Kasumi-1 (cell line): ENCODE results near the gene POLA1.
"Not testable (repeated sequence)": the region's sequence is repeated elsewhere in the genome, so short reads cannot be mapped to it uniquely, and the experiment has no call there.

Source experiments
- DNase-seq, 2 experiments: peaks; one replicate each; lab custom pipeline; 2025; lab: John Stamatoyannopoulos, UW

POLA1 gene

GRCh38 chrX:24805201-24805600, 111.5 kb downstream of the POLA1 start:
- no peak for DNase-seq

DNA sequence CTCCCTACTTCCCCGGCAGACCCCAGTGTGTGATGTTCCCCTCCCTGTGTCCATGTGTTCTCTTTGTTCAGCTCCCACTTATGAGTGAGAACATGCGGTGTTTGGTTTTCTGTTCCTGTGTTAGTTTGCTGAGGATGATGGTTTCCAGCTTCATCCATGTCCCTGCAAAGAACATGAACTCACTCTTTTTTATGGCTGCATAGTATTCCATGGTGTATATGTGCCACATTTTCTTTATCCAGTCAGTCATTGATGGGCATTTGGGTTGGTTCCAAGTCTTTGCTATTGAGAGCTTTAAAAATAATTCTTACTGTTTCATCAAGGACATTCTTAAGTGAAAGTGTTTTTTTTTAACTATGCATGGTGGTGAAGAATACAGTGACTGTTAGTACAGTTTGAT, 126.1 kb downstream of the POLA1 start:
- not testable (repeated sequence) for DNase-seq

GRCh38 chrX:24828147-24828546, 134.4 kb downstream of the POLA1 start:
- DNase-seq: no peak

- DNase-seq: no peak
These were observed 134.9 kb downstream of the POLA1 start for GRCh38 chrX:24828600-24828999.

DNA sequence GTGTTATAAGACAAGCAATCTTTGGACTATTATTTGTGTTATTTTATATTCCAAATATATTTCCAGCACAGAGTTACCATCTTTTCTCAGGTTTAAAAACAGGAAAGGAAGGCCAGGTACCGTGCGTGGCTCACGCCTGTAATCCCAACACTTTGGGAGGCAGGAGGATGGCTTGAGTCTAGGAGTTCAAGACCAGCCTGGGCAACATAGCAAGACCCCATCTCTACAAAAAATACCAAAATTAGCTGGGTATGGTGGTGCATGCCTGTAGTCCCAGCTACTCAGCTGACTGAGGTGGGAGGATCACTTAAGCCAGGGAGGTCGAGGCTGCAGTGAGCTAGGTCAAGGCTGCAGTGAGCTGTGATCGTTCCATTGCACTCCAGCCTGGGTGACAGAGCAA, 140.0 kb downstream of the POLA1 start:
- no peak for DNase-seq

DNA sequence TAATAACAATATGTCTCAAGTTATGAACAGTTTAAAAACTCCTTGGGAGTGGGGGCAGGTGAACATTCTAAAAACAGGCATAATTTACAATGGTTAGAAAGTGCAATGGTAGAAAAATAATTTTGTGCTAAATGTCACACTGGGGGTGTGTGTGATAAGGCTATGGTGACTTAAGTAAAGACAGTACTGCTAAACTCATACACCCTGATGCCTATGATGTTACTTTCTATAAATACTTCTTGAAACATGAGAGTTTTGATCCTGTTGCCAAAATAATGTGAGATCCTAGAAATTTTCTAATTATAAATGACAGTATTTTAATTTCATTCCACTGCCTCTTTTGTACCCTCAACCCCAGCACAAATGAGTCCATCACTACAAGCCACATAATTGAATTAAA, 144.2 kb downstream of the POLA1 start:
- DNase-seq: no peak

- DNase-seq: peak; percentile 28 to 44
These were observed 144.9 kb downstream of the POLA1 start for GRCh38 chrX:24838629-24839028.

DNA sequence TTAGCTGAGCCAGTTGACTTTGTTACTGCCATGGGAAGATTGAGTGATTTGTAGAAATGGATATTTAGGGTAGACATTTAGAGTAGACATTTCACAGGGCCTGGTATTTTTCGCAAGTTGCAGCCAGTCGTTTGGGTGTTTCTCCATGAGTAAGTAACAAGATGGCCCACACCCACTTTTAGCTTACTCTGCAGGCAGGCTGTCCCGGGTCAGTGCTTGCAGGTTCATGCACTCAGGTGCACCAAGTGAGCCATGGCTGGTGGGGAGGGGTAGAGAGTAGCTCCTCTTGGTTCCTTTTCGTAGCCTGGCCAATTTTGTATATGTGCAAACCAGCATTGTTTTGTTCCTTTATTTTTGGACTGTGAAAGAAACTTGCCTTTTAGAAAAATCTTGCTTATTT, 145.6 kb downstream of the POLA1 start:
- no peak for DNase-seq

DNA sequence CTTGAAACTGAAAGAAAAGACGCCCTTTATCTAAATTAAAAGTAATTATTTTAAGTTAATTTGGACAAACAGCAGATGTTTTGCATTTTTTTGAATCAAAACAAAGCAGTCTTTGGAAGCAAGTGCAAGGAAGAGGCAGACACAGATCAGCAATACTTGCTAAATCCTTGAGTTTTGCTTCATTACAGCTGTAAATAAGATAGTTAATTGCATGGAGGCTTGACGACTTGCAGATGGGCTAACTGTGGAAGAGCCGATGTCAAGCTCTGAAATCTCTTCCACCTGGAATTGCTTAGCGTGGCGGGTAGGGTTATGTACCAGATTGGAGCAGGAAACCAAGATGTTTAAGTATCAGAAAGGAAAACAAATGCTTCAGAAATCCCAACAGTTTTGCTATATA, 148.8 kb downstream of the POLA1 start:
- DNase-seq: no peak

DNA sequence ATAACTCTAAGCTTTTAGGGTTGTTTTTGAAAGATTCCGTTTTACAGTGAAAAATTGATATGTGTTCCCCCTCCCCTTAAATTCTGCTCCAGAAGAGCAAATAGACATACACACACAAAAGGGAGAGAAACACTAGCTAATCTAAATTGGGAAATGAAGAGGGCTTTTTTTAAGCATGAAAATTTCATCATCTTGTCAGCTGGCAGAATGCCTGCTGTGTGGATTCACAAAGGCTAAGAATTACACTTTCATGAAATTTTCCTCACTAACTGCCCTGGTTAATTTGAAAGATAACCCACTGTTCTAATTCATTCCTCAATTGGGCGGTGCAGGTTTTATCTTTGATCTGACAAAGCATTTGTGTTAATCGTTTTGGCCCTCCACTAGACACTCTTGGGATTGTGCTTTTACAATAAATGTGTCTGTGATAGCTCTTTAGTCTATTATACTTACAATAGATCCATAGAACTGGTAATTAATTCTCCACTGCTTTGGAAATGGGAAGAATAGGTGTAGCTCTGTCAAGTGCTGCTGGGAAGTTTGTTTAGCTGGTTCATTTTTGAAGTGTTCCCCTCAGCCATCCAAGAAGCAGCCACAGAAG, 152.9 kb downstream of the POLA1 start:
- DNase-seq: no peak

- DNase-seq: no peak
These were observed 157.6 kb downstream of the POLA1 start for GRCh38 chrX:24851289-24851688.

DNA sequence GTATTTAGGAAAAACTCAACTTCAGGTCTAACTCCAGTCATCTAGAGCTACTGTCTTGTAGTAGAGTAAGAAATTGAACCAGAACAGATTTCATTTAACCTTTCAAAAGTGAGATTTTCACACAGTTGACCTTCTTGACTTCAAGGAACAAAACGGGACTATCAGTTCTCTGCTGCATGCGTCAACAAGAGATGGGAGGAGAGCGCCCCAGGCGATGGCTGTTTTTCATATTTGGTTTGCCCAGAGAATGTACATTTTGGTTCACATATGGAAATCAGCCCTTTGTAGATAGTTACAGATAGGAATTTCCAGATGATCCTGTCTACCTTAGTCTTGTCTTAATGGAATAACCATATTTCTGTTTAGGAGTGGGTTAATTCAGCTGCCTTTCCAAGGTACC, 158.1 kb downstream of the POLA1 start:
- no peak for DNase-seq

DNA sequence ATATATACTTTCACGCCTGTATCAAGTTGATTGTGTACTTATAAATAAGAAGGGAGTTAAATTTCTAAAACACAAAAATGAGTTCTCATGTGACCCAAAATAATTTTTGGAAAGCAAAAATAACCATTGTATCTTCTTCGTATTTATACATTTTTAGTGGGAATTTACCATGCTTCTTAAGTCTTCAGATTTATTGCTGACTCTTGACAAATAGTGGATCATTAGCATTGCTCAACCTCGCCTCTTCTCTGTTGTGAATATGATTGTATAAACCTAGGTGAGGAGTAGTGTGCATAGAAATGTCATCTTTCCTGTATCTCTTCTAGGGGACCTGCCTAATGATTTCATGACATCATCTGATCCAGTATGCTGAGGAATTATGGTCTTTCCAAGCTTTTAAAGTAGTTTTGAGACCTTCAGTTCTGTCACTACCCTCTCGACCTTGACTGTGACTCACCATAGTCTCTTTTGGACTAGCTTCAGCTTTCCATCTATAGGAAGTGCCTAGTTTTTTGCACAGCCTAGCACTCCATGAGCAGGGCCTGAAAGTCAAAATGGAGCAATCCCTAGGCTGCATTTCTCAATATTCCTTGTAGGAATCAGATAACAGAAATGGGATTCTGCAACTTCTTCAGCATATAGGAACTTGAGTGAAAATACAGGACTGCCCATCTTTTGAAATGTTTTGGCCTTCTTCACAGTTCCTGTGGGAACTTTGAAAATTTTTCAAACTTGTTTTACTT, 164.5 kb downstream of the POLA1 start:
- no peak for DNase-seq

- DNase-seq: no peak
These were observed 165.6 kb downstream of the POLA1 start for GRCh38 chrX:24859211-24859841.

DNA sequence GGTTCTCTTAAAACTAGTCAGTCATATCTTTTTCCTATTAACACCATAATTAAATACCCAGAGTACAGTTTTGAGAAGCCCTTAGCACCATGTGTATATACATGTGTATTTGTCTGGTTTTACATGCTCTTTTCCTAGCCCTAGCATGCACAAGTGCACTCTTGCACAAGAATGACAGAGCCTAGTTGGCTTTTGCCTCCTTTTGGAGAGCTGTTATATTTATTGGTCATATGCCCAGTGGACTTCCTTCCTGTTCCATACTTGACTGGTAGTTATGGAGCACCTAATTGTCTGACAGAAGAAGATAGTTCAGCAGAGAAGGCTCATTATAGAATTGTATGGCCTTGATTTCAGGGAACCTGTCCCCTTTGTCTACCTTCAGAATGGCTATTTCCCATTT, 166.4 kb downstream of the POLA1 start:
- no peak for DNase-seq

- DNase-seq: no peak
These were observed 168.6 kb downstream of the POLA1 start for GRCh38 chrX:24862343-24862742.

- DNase-seq: not testable (repeated sequence)
These were observed 170.1 kb downstream of the POLA1 start for GRCh38 chrX:24863779-24864178.

- no peak for DNase-seq
These were observed 176.4 kb downstream of the POLA1 start for GRCh38 chrX:24870143-24870542.

GRCh38 chrX:24874604-24875247, 181.0 kb downstream of the POLA1 start:
- no peak for DNase-seq

GRCh38 chrX:24876530-24877287, 183.0 kb downstream of the POLA1 start:
- no peak for DNase-seq

GRCh38 chrX:24877288-24877664, 183.6 kb downstream of the POLA1 start:
- DNase-seq: no peak
